VCaP (cell line): ENCODE results near the gene TMEM129.

Experiments
- H3K27ac ChIP-seq: fragments of 450-650 bp; 2 replicates; pipeline ENCODE4 v1.5.1; 2017
- TF ChIP-seq, protein P1 (sequence below): fragments of 450-650 bp; conservative IDR thresholded peaks from 2 replicates; pipeline ENCODE4 v1.5.1; 2017; ENCODE audit warnings: mild to moderate bottlenecking, moderate library complexity

Gene TMEM129

GRCh38 chr4:1685235-1686150, 35.6 kb downstream of the TMEM129 start:
- TF ChIP-seq, protein P1, sequence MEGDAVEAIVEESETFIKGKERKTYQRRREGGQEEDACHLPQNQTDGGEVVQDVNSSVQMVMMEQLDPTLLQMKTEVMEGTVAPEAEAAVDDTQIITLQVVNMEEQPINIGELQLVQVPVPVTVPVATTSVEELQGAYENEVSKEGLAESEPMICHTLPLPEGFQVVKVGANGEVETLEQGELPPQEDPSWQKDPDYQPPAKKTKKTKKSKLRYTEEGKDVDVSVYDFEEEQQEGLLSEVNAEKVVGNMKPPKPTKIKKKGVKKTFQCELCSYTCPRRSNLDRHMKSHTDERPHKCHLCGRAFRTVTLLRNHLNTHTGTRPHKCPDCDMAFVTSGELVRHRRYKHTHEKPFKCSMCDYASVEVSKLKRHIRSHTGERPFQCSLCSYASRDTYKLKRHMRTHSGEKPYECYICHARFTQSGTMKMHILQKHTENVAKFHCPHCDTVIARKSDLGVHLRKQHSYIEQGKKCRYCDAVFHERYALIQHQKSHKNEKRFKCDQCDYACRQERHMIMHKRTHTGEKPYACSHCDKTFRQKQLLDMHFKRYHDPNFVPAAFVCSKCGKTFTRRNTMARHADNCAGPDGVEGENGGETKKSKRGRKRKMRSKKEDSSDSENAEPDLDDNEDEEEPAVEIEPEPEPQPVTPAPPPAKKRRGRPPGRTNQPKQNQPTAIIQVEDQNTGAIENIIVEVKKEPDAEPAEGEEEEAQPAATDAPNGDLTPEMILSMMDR, result no peak
- H3K27ac ChIP-seq, result peak overlapping the region; percentile 81

GRCh38 chr4:1684506-1685234, 36.5 kb downstream of the TMEM129 start:
- peak overlapping the region; percentile 81 for H3K27ac ChIP-seq
- TF ChIP-seq, protein P1, result no peak

GRCh38 chr4:1683736-1684505, 37.2 kb downstream of the TMEM129 start, which contains the start of gene FAM53A:
FAM53A (minus strand) TSS chr4:1684313; CDS start chr4:1668741, 15,572 bp downstream.
- peak within 1 kb of the TSS; percentile 81 for H3K27ac ChIP-seq
- TF ChIP-seq, protein P1, result no peak

GRCh38 chr4:1683261-1683735, 37.8 kb downstream of the TMEM129 start:
- TF ChIP-seq, protein P1, result no peak
- H3K27ac ChIP-seq, result peak overlapping the region; percentile 81

DNA sequence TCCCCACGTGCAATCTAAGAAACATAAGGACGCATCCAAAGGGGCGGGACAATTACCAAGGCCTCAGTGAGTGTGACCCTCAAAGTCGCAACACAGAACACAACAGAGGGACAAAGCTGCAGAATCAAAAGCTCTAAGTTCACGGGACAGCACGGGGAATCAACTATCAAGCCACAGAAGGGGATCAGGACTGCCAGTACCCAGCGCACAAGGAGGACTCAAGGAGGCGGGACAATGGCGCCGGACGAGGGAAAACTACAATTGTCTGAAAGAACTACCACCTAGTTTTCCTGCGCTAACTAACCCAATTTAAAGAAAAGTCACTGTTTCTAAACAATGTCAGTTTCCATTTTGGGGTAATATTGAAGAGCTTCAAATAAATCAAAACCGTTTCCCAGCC, 38.3 kb downstream of the TMEM129 start:
- TF ChIP-seq, protein P1, result no peak
- peak overlapping the region; percentile 81; the same call in 1 of the 2 replicates for H3K27ac ChIP-seq

DNA sequence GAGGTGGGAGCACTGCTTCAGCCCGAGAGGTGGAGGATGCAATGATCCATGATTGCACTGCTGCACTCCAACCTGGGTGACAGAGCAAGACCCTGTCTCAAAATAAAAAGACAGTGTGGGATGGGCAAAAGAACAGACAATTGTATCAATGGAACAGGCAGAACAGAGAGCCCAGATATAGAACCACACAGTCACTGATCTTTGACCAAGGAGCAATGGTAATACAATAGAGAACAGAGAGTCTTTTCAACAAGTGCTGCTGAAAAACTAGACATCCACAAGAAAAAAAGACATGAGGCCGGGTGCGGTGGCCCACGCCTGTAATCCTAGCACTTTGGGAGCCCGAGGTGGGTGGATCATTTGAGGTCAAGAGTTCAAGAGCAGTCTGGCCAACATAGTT, 42.9 kb downstream of the TMEM129 start:
- TF ChIP-seq, protein P1, result no peak
- H3K27ac ChIP-seq, result no peak overlapping the region
